Panc1 (cell line): Measurements from ENCODE around the gene KIAA0408.

Experiments used
- CTCF ChIP-seq: fragments of 450-650 bp; IDR thresholded peaks from 2 replicates; pipeline ENCODE4 v1.5.1; 2017; ENCODE audit warnings: mild to moderate bottlenecking
- POLR2AphosphoS5 ChIP-seq: IDR thresholded peaks from 2 replicates; pipeline ENCODE4 v1.6.1; 2012; ENCODE audit warnings: mild to moderate bottlenecking, low read depth, low read length, moderate library complexity
- SIN3A ChIP-seq: IDR thresholded peaks from 2 replicates; pipeline ENCODE4 v1.6.1; 2012; ENCODE audit warnings: low read depth, mild to moderate bottlenecking, low read length, moderate library complexity, borderline replicate concordance; ENCODE audit not compliant: insufficient read depth
- TCF7L2 ChIP-seq: IDR thresholded peaks from 2 replicates; pipeline ENCODE4 v1.6.1; 2011; ENCODE audit warnings: mild to moderate bottlenecking, low read depth, low read length, inconsistent platforms
- TF ChIP-seq, protein P1 (sequence below), 2 experiments: IDR thresholded peaks; 2 replicates each; pipeline ENCODE4 v1.6.1; 2011 to 2012; ENCODE audit warnings: low read depth in 2 of 2, control low read depth in 1 of 2, low read length in 1 of 2, mild to moderate bottlenecking in 1 of 2, moderate library complexity in 1 of 2; ENCODE audit not compliant: insufficient read depth in 1 of 2

DNA sequence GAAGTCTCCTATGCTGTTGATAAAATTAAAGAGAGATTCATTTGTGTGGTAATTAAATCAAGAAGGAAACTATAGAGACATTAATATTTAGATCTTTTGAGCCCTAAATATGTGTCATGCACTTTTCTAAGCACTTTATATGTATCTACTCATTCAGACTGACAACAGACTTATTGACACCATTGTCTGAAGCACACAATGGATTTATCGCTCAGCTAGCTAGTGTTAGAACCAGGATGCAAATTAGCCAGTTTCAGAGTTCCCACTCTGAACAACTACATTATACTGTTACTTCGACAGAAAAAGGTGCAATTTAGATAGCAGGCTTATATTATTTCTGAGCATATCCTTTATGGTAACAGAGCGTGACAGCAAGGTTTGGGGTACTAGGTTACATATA is 27.7 kb upstream of the KIAA0408 start:
- TF ChIP-seq CTCF (no peak), SIN3A (no peak), POLR2AphosphoS5 (no peak), TCF7L2 (no peak)
- TF ChIP-seq, protein P1, sequence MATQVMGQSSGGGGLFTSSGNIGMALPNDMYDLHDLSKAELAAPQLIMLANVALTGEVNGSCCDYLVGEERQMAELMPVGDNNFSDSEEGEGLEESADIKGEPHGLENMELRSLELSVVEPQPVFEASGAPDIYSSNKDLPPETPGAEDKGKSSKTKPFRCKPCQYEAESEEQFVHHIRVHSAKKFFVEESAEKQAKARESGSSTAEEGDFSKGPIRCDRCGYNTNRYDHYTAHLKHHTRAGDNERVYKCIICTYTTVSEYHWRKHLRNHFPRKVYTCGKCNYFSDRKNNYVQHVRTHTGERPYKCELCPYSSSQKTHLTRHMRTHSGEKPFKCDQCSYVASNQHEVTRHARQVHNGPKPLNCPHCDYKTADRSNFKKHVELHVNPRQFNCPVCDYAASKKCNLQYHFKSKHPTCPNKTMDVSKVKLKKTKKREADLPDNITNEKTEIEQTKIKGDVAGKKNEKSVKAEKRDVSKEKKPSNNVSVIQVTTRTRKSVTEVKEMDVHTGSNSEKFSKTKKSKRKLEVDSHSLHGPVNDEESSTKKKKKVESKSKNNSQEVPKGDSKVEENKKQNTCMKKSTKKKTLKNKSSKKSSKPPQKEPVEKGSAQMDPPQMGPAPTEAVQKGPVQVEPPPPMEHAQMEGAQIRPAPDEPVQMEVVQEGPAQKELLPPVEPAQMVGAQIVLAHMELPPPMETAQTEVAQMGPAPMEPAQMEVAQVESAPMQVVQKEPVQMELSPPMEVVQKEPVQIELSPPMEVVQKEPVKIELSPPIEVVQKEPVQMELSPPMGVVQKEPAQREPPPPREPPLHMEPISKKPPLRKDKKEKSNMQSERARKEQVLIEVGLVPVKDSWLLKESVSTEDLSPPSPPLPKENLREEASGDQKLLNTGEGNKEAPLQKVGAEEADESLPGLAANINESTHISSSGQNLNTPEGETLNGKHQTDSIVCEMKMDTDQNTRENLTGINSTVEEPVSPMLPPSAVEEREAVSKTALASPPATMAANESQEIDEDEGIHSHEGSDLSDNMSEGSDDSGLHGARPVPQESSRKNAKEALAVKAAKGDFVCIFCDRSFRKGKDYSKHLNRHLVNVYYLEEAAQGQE (IDR thresholded peaks at IDR 0.05; ENCODE audit: insufficient read depth in 1 of 2, low read depth in 2 of 2, low read length in 1 of 2): no peak
